NT2/D1 (cell line): ENCODE measurements around the gene CA4.

ENCODE experiments used
- DNase-seq: peaks from one replicate; pipeline ENCODE4 v3.0.0-alpha.2; 2011; ENCODE audit warnings: low read depth, low spot score
- H3K27me3 ChIP-seq: 2 replicates; pipeline ENCODE4 v1.6.0; 2011; ENCODE audit warnings: mild to moderate bottlenecking; ENCODE audit not compliant: insufficient read length, insufficient read depth
- H3K36me3 ChIP-seq: 2 replicates; pipeline ENCODE4 v1.6.1; 2011; ENCODE audit warnings: mild to moderate bottlenecking, low read length, mixed read lengths; ENCODE audit not compliant: insufficient read depth, insufficient read length
- H3K4me1 ChIP-seq: 2 replicates; pipeline ENCODE4 v1.5.1; 2011; ENCODE audit not compliant: insufficient read depth, insufficient read length
- H3K4me3 ChIP-seq: 2 replicates; pipeline ENCODE4 v1.5.1; 2011; ENCODE audit warnings: low read depth; ENCODE audit not compliant: insufficient read length
- H3K9ac ChIP-seq: 2 replicates; pipeline ENCODE4 v1.6.0; 2011; ENCODE audit warnings: low read depth; ENCODE audit not compliant: insufficient read length
- H3K9me3 ChIP-seq: 2 replicates; pipeline ENCODE4 v1.5.1; 2011; ENCODE audit warnings: mild to moderate bottlenecking, low read length; ENCODE audit not compliant: insufficient read depth
- SUZ12 ChIP-seq: IDR thresholded peaks from 2 replicates; pipeline ENCODE4 v1.6.1; 2011; ENCODE audit not compliant: insufficient read length, insufficient read depth; ENCODE audit errors: extremely low read depth
- YY1 ChIP-seq: IDR thresholded peaks from 2 replicates; pipeline ENCODE4 v1.6.1; 2011; ENCODE audit not compliant: insufficient read length, insufficient read depth
- ZNF274 ChIP-seq: IDR thresholded peaks from 2 replicates; pipeline ENCODE4 v1.6.1; 2011; ENCODE audit warnings: mild to moderate bottlenecking, low read depth, low read length

Gene CA4

DNA sequence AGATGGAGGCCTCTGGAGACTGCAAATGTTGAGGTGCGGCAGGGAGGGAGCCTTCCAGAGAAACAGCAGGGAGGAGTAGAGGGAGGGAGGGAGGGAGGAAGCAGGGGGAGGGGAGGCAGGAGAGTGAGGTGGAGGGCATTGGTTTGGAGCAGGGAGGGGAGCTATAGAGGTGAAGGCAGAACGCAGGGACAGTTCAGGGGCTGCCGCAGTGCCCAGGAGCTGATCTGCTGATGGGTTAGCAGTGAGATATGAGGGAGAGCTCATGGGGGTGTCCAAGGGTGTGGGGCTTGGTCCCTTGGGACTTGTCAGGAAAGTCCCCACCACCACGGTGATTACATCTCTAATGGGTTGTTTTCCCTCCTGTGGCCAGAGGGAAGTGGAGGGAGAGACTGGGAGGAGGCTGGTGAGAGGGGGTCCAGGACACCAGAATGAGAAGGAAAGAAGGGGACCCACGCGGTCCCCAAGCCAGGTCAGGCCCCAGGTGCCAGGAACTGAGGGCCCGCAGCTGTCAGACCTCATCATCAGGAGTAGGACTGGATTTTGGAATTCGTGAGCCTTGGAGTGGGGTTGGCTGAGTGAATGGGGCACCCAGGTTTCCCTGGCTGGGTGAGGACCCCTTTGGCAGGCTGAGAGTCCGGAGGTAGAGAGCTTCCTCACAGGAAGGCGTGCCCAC lies 11.2 kb downstream of the CA4 start:
- Histone ChIP-seq H3K27me3 (peaks cover 13% of the 10 kb centered on the region), H3K36me3 (no peaks in the 10 kb centered on the region), H3K9ac (peak overlapping the region; percentile 66), H3K4me1 (peaks cover 41% of the 10 kb centered on the region), H3K4me3 (peak overlapping the region; percentile 24), H3K9me3 (no peaks in the 10 kb centered on the region)
- DNase-seq = no peak
- no peak for TF ChIP-seq YY1
- TF ChIP-seq SUZ12 = no peak
- TF ChIP-seq ZNF274 = no peak

DNA sequence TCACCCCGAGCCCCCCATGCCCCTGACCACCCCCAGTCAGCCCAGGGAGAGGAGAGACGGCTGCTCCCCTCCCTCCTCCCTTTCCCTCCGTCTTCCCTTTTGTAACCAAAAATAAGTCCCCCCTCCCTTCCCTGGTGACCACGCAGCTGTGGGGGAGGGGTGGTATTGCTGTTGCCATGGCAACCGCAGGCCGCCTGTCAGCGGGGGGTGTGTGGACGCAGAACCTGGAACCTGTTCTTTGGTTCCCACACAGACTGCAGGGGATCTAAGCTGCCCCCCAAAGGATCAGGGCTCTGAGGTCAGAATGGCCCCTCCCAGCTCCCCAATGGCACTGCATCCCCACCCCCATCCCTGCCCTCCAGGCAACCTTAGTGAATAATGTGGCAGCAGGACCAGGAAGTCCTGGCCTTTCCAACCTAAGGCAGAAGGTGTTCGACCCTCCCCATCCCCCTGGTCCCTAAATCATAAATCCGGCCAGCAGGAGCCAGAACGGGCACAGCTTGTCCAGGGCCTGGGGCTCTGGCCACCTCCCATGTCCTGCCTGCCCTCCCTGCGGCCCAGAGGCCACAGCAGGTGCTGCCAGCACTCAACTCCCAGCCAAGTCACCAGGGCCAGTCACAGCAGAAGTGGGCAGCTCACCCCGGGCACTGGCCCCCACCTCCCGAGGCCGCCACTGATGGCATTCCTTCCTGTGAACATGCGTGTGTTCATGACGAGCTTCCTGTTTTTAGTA lies 12.0 kb downstream of the CA4 start:
- TF ChIP-seq YY1 = no peak
- TF ChIP-seq ZNF274 = no peak
- no peak for TF ChIP-seq SUZ12
- Histone ChIP-seq H3K4me3 (peak overlapping the region; percentile 24), H3K27me3 (peaks cover 13% of the 10 kb centered on the region), H3K9me3 (no peaks in the 10 kb centered on the region), H3K9ac (peak overlapping the region; percentile 66), H3K36me3 (no peaks in the 10 kb centered on the region), H3K4me1 (peaks cover 36% of the 10 kb centered on the region)
- DNase-seq = no peak

DNA sequence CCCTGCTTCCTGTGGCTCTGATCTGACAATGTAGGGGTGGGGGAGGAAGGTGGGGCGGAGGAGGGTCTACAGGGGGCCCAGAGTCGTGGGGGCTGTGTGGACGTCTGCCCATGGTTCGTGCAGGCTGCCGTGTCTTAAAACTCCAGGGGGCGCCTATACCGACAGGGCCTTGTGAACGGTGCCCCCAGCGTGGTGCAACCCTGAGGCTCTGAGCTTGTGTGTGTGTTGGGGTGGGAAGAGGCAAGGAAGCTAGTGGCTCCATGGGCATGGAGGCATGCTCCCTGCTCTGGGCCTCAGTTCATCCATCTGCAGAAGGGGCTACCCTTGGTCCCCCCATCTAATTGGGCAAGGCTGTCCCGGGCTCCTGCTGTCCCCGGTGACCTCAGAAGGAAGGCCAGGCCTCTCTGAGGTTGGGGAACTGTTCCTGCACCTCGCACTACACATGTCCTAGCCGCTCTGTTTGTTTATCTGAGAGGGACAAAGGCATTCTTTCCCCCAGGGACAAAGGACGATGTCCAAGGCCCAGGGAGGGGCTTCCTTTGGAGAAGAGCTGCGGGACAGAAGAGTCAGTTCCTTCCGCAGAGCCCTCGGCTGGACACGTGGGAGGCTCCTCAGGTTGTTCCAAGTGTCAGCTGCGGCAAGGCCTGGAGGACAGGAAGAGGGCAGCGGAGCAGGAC lies 13.5 kb downstream of the CA4 start:
- no peaks in the 10 kb centered on the region for H3K9me3 ChIP-seq
- TF ChIP-seq ZNF274 = no peak
- TF ChIP-seq SUZ12 = no peak
- no peak for TF ChIP-seq YY1
- no peak for DNase-seq
- peaks cover 11% of the 10 kb centered on the region for H3K27me3 ChIP-seq
- H3K4me1 ChIP-seq = peaks cover 28% of the 10 kb centered on the region
- peak overlapping the region; percentile 64 for H3K9ac ChIP-seq
- no peaks in the 10 kb centered on the region for H3K36me3 ChIP-seq
- H3K4me3 ChIP-seq = no peak overlapping the region

DNA sequence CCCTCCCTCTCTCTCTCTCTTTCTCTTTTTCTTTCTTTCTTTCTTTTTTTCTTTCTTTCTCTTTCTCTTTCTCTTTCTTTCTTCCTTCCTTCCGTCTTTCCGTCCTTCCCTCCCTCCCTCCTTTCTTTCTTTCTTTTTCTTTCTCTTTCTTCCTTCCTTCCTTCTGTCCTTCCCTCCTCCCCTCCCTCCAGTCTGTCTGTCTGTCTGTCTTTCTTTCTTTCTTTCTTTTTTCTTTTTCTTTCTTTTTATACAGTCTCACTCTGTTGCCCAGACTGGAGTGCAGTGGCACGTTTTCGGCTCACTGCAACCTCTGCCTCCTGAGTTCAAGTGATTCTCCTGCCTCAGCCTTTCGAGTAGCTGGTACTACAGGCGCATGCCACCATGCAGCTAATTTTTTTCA lies 14.4 kb downstream of the CA4 start:
- H3K4me3 ChIP-seq = no peak overlapping the region
- DNase-seq = no peak
- H3K9ac ChIP-seq = no peak overlapping the region
- peaks cover 8% of the 10 kb centered on the region for H3K27me3 ChIP-seq
- H3K9me3 ChIP-seq = no peaks in the 10 kb centered on the region
- TF ChIP-seq ZNF274 = no peak
- no peak for TF ChIP-seq YY1
- TF ChIP-seq SUZ12 = no peak
- H3K4me1 ChIP-seq = peaks cover 28% of the 10 kb centered on the region
- no peaks in the 10 kb centered on the region for H3K36me3 ChIP-seq

DNA sequence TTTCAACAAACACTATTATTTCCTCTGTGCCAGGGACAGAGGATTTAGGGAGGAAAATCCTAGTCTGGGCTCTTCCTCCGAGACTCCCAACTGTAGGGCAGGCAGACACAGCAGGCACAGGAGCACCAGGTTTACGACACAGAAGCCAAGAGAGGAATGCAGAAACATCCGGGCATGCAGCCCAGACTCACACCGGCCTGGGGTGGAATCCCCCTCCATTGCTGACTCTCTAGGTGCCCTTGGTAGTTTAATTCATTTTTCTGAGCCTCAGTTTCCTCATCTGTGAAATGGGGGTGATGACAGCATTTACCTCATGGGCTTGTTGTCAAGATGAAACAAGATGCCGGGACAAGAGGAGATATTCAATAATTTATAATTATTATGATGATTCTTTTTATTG lies 14.9 kb downstream of the CA4 start:
- H3K9me3 ChIP-seq = no peaks in the 10 kb centered on the region
- H3K4me3 ChIP-seq = no peak overlapping the region
- H3K9ac ChIP-seq = no peak overlapping the region
- DNase-seq = no peak
- H3K4me1 ChIP-seq = peaks cover 27% of the 10 kb centered on the region
- TF ChIP-seq YY1 (no peak), SUZ12 (no peak), ZNF274 (no peak)
- no peaks in the 10 kb centered on the region for H3K36me3 ChIP-seq
- peaks cover 6% of the 10 kb centered on the region for H3K27me3 ChIP-seq

DNA sequence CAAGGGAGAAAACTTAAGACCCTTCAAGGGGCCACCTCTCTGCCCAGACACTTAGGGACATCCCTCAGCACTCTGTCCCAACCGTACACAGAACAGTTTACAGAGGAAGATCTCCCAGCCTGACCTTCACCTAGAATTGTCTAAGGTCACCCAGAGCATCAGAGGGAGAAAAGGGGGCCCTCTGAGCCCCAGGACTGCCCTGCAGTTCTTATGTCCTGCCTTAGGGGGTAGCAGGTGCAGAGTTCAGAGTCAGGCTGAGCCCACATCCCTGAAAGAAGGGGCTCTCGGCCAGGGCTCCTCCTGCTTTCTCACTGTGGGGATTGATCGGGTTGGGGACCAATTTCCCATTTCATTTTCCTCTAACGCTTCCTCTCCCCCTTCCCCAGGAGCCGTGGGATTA lies 15.4 kb downstream of the CA4 start:
- H3K4me1 ChIP-seq = peaks cover 22% of the 10 kb centered on the region
- TF ChIP-seq YY1 (no peak), ZNF274 (no peak), SUZ12 (no peak)

DNA sequence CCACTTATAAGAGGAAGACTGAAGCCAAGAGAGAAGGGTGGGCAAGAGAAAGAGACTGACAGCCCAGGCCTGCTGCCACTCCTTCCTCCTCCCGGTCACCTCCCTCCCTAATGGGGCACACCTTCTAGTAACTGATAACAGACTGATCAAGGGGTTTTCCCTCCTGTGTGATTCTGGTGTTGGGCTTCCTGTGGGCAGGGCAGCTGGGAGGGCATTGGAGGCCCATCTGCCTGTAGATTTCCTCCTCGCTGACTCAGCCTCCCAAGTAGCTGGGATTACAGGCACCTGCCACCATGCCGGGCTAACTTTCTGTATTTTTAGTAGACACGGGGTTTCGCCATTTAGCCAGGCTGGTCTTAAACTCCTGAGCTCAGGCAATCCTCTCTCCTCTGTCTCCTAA lies 16.2 kb downstream of the CA4 start:
- Histone ChIP-seq H3K27me3 (no peaks in the 10 kb centered on the region), H3K9me3 (no peaks in the 10 kb centered on the region), H3K9ac (no peak overlapping the region), H3K4me3 (no peak overlapping the region), H3K4me1 (peaks cover 23% of the 10 kb centered on the region), H3K36me3 (no peaks in the 10 kb centered on the region)
- DNase-seq = no peak
- TF ChIP-seq ZNF274 (no peak), SUZ12 (no peak), YY1 (no peak)

More for the DNA sequence above, 15.4 kb downstream of the CA4 start:
- no peak overlapping the region for H3K9ac ChIP-seq
- H3K36me3 ChIP-seq = no peaks in the 10 kb centered on the region
- peaks cover 1% of the 10 kb centered on the region for H3K27me3 ChIP-seq
- no peak overlapping the region for H3K4me3 ChIP-seq
- no peak for DNase-seq
- no peaks in the 10 kb centered on the region for H3K9me3 ChIP-seq
